ENCODE data around the gene AHRR.

The AHRR gene

DNA sequence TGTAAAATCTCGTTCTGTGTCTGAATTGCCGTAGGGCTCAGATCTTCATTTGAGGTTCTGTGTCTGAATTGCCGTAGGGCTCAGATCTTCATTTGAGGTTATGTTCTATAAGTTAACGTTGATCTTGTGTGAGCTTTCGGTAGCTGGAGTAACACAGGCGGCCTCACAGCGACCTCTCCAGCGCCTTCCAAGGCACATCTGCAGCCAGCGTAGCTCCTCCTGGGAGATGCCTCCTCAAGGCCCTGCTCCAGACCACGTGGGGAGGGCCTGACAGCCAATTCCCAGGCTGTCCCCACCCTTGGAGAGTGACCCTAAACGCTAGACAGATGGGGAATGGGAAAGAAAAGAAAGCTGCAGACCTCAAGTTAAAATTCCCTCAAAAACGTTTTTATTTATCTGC lies 8.7 kb upstream of the AHRR start:
- Histone ChIP-seq H3K79me2 (peaks cover 6% of the 10 kb centered on the region), H3K9me3 (ENCODE audit: control insufficient read depth, low read length) (no peaks in the 10 kb centered on the region), H3K36me3 (ENCODE audit: control insufficient read depth, insufficient read depth, low read length) (no peaks in the 10 kb centered on the region), H3K27me3 (ENCODE audit: control insufficient read depth, insufficient read depth, low read length) (no peaks in the 10 kb centered on the region), H3K4me2 (ENCODE audit: low read length) (no peak overlapping the region), H3K4me3 (ENCODE audit: low read depth, low read length) (no peak overlapping the region), H3K27ac (no peak overlapping the region), H3K9ac (no peak overlapping the region), H2AFZ (no peak overlapping the region), H3K4me1 (peaks cover 11% of the 10 kb centered on the region)
- TF ChIP-seq, protein P1, sequence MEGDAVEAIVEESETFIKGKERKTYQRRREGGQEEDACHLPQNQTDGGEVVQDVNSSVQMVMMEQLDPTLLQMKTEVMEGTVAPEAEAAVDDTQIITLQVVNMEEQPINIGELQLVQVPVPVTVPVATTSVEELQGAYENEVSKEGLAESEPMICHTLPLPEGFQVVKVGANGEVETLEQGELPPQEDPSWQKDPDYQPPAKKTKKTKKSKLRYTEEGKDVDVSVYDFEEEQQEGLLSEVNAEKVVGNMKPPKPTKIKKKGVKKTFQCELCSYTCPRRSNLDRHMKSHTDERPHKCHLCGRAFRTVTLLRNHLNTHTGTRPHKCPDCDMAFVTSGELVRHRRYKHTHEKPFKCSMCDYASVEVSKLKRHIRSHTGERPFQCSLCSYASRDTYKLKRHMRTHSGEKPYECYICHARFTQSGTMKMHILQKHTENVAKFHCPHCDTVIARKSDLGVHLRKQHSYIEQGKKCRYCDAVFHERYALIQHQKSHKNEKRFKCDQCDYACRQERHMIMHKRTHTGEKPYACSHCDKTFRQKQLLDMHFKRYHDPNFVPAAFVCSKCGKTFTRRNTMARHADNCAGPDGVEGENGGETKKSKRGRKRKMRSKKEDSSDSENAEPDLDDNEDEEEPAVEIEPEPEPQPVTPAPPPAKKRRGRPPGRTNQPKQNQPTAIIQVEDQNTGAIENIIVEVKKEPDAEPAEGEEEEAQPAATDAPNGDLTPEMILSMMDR (IDR thresholded peaks at IDR 0.05): no peak

GRCh38 chr5:313265-313664 lies 8.2 kb upstream of the AHRR start:
- H3K36me3 ChIP-seq (ENCODE audit: control insufficient read depth, insufficient read depth, low read length): no peaks in the 10 kb centered on the region

GRCh38 chr5:313806-314376 lies 7.6 kb upstream of the AHRR start:
- H3K36me3 ChIP-seq (ENCODE audit: control insufficient read depth, insufficient read depth, low read length): no peaks in the 10 kb centered on the region
- no peak overlapping the region for H3K4me2 ChIP-seq (ENCODE audit: low read length)
- no peak overlapping the region for H2AFZ ChIP-seq
- no peaks in the 10 kb centered on the region for H3K27me3 ChIP-seq (ENCODE audit: control insufficient read depth, insufficient read depth, low read length)
- peaks cover 12% of the 10 kb centered on the region for H3K4me1 ChIP-seq
- no peak overlapping the region for H3K4me3 ChIP-seq (ENCODE audit: low read depth, low read length)
- H3K9me3 ChIP-seq (ENCODE audit: control insufficient read depth, low read length): no peaks in the 10 kb centered on the region
- H3K27ac ChIP-seq: no peak overlapping the region
- H3K9ac ChIP-seq: no peak overlapping the region
- TF ChIP-seq, protein P1 (IDR thresholded peaks at IDR 0.05): no peak
- H3K79me2 ChIP-seq: peaks cover 6% of the 10 kb centered on the region

More at GRCh38 chr5:313265-313664, 8.2 kb upstream of the AHRR start:
- Histone ChIP-seq H3K9me3 (ENCODE audit: control insufficient read depth, low read length) (no peaks in the 10 kb centered on the region), H3K4me3 (ENCODE audit: low read depth, low read length) (no peak overlapping the region), H2AFZ (no peak overlapping the region), H3K4me2 (ENCODE audit: low read length) (no peak overlapping the region), H3K79me2 (peaks cover 6% of the 10 kb centered on the region), H3K9ac (no peak overlapping the region), H3K4me1 (peaks cover 12% of the 10 kb centered on the region), H3K27me3 (ENCODE audit: control insufficient read depth, insufficient read depth, low read length) (no peaks in the 10 kb centered on the region), H3K27ac (no peak overlapping the region)
- TF ChIP-seq, protein P1 (IDR thresholded peaks at IDR 0.05): no peak

DNA sequence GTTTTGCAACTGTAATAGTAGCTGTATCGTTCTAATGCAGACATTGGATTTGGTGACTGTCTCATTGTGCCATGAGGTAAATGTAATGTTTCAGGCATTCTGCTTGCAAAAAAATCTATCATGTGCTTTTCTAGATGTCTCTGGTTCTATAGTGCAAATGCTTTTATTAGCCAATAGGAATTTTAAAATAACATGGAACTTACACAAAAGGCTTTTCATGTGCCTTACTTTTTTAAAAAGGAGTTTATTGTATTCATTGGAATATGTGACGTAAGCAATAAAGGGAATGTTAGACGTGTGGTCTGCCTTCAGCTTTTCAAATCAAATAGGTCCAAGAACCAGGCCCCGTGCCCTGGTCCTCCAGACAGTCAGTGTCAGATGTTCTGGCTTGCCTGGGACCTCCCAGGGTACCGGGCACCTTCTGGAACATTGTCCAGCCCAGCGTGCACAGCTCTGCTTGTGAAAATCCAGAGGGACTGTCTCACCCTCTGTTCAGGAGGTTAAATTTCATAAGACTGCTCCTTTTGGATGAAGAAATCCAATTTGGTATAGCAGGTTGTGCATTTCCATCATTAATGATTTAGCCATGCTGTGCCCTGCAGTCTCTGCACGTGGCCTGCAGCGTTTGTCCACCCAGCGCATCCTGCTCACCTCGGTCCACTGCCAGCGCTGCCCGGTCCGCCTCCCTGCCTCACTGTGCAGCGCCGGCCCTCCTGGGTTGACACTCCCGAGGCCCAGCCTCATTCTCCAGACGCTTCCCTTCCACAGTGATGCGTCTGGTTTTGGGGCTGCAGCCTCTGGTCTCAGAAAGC lies 6.6 kb upstream of the AHRR start:
- no peaks in the 10 kb centered on the region for H3K9me3 ChIP-seq (ENCODE audit: control insufficient read depth, low read length)
- no peak overlapping the region for H3K27ac ChIP-seq
- H3K79me2 ChIP-seq: peaks cover 6% of the 10 kb centered on the region
- H3K27me3 ChIP-seq (ENCODE audit: control insufficient read depth, insufficient read depth, low read length): no peaks in the 10 kb centered on the region
- TF ChIP-seq, protein P1 (IDR thresholded peaks at IDR 0.05): no peak
- no peak overlapping the region for H3K9ac ChIP-seq
- H2AFZ ChIP-seq: no peak overlapping the region
- H3K4me1 ChIP-seq: peaks cover 8% of the 10 kb centered on the region
- no peaks in the 10 kb centered on the region for H3K36me3 ChIP-seq (ENCODE audit: control insufficient read depth, insufficient read depth, low read length)
- H3K4me2 ChIP-seq (ENCODE audit: low read length): no peak overlapping the region
- H3K4me3 ChIP-seq (ENCODE audit: low read depth, low read length): no peak overlapping the region
